GM12878 (cell line): ENCODE results near the gene CFAP90. TPM values are rescaled to one million over a fixed set of nuclear protein-coding genes. Genes with fewer than 3 reads are reported as not detected.

Experiments
- CREM ChIP-seq: IDR thresholded peaks from 2 replicates; pipeline ENCODE4 v1.6.1; 2014; ENCODE audit warnings: antibody characterized with exemption, low read depth
- EED ChIP-seq: sonication (generic); IDR thresholded peaks from 2 replicates; pipeline ENCODE4 v1.6.1; 2016; ENCODE audit warnings: antibody characterized with exemption, low read depth
- MAX ChIP-seq: IDR thresholded peaks from 2 replicates; pipeline ENCODE4 v1.6.1; 2012; ENCODE audit warnings: low read depth, low read length, improper control_type of control experiment
- NKRF ChIP-seq: fragments of 450-650 bp; conservative IDR thresholded peaks from 2 replicates; pipeline ENCODE4 v1.6.1; 2017; ENCODE audit warnings: mild to moderate bottlenecking, moderate library complexity
- POLR2A ChIP-seq: IDR thresholded peaks from 2 replicates; pipeline ENCODE4 v1.6.1; 2011; ENCODE audit warnings: low read depth, mild to moderate bottlenecking, low read length
- RAD51 ChIP-seq: fragments of 450-650 bp; IDR thresholded peaks from 2 replicates; pipeline ENCODE4 v1.6.1; 2016; ENCODE audit warnings: moderate library complexity, mild to moderate bottlenecking, inconsistent platforms
- RELB ChIP-seq: fragments of 450-650 bp; IDR thresholded peaks from 2 replicates; pipeline ENCODE4 v1.6.1; 2017; ENCODE audit warnings: low read depth, mild to moderate bottlenecking, moderate library complexity
- SIN3A ChIP-seq: IDR thresholded peaks from 2 replicates; pipeline ENCODE4 v1.6.1; 2012; ENCODE audit warnings: low read depth, low read length, improper control_type of control experiment
- SUZ12 ChIP-seq: fragments of 200-600 bp; sonication (generic); IDR thresholded peaks from one replicate; pipeline ENCODE4 v1.6.1; 2018; ENCODE audit warnings: antibody characterized with exemption, mild to moderate bottlenecking; ENCODE audit not compliant: unreplicated experiment
- USF1 ChIP-seq: IDR thresholded peaks from 2 replicates; pipeline ENCODE4 v1.6.1; 2011; ENCODE audit warnings: borderline replicate concordance, low read depth, mild to moderate bottlenecking, moderate library complexity, mixed read lengths, low read length; ENCODE audit not compliant: insufficient read depth; ENCODE audit errors: extremely low read length
- ZBED1 ChIP-seq: IDR thresholded peaks from 2 replicates; pipeline ENCODE4 v1.6.1; 2016; ENCODE audit warnings: borderline replicate concordance
- polyA plus RNA-seq, 11 experiments: library from polyadenylated mRNA; depleted of rRNA in 4 of 11; unstranded in 6 of 11; stranded (reverse) in 5 of 11; fragments of >200 nt; fragmentation: Nextera tagmentation in 4 of 11; fragmentation: Illumina TruSeq in 1 of 11; extraction: Ambion mirVana in 4 of 11; extraction: Trizol in 1 of 11; gene quantifications; 1 replicate in 1 of 11; 2 replicates in 10 of 11; pipeline versions ENCODE4 v1.2.1 to v1.2.3, GENCODE V29; 2011 to 2016; ENCODE audit warnings: inconsistent platforms in 2 of 11, missing spikeins in 2 of 11, low read depth in 1 of 11
- total RNA-seq, 4 experiments: library from RNA; depleted of rRNA in 3 of 4; stranded (reverse); fragments of >200 nt in 3 of 4; fragmentation: Illumina TruSeq in 1 of 4; extraction: Trizol in 1 of 4; gene quantifications; 2 replicates each; pipeline versions ENCODE4 v1.2.1 to v1.2.3, GENCODE V29; 2013 to 2021

The CFAP90 gene
- total and polyA plus RNA-seq, 10 of the 15 experiments (the other 5 are each of a cell fraction or from before 2014, with no cell fraction given) = not detected

GRCh38 chr5:7868773-7869473 lies 18.0 kb upstream of the CFAP90 start, which contains the start of the genes FASTKD3 and MTRR (continued):
- TF ChIP-seq EED = peak; percentile 12; the same call in 1 of the 2 replicates
- TF ChIP-seq RAD51 = no peak
- TF ChIP-seq USF1 = no peak
- peak; percentile 82; the same call in 1 of the 2 replicates for TF ChIP-seq SIN3A
- TF ChIP-seq CREM = peak; percentile 91
- peak; percentile 98 for TF ChIP-seq POLR2A
- peak; percentile 64 for TF ChIP-seq NKRF
- no peak for TF ChIP-seq SUZ12
- peak; percentile 43; the same call in 1 of the 2 replicates for TF ChIP-seq RELB
- TF ChIP-seq MAX = peak; percentile 70
- TF ChIP-seq ZBED1 = peak; percentile 36; the same call in 1 of the 2 replicates
